ENCODE results near the gene PHC3.
A peak's percentile ranks its signal among the peaks of the same experiment; 100 is the strongest.

PHC3 gene

DNA sequence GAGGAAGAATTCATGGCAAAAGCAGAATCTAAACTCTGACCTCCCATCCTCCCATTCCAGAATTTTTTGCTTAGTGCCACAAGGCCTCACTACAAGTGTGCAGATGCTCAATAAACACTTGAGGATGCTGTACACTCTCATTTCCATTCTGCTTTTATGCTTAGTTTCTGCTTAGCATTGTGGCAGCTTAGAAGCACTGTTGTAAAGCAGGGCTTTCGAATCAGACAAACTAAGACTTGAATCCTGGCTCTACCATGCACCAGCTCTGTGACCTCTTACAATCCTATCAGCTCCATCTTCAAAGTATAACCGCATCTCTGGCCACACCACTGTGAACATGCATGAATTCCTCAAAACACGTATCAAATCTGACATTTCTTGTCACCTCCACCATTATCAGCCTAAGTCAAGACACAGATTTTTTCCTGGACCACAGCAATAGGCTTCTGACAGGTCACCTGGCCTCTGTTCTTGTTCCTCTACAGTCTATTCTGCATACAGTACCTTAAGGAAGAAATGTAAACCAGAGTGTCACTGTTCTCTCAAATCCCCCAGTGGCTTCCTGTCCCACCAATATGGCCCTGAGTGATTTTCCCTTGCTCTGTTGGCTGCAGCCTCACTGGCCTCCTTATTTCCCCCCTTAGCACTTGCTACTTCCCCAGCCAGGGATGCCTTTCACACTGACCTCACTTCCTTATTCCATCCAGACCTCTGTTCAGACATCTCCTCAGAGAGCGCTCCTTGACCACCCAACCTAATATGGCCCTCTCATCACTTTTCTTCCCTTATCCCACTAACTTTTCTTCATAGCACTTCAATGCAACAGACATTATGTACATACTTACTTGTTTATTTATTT is 8.1 kb upstream of the PHC3 start:
- no peak for DNase-seq

DNA sequence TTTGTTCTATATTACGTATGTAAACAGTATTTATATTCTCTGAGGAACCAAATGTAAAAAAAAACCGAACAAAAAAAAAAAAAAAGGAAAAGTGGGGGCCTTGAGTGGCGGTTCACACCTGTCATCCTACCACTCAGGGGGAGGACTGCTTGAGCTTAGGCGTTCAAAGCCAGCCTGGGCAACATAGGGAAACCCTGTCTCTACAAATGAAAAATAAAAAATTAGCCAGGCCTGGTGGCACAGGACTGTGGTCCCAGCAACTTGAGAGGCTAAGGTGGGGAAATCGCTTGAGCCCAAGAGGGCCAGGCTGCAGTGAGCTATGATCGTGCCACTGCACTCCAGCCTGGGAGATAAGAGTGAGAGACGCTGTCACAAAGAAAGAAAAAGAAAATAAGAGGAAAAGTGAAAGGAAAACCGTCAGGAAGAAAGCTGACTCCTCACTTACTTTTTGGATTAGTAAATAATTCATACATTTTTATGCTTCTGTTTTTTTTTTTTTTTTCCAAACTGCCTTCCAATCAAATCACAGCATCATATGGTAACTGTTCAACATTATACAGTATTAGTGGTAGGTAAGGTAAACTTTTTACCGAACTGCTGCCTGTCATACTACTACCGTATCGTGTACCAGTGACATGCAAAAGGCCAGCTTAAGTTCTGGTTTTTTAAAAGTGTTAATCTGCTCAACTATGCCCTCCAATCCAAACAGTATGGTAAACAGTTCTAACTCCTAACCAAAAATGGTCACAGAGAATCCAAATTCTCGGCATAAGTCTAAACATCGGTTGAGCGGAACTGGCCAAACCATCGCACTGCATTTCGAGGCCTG is 1.2 kb downstream of the PHC3 start:
- peak; percentile 32 for DNase-seq

GRCh38 chr3:170179432-170179831 is 2.1 kb downstream of the PHC3 start:
- no peak for DNase-seq

DNA sequence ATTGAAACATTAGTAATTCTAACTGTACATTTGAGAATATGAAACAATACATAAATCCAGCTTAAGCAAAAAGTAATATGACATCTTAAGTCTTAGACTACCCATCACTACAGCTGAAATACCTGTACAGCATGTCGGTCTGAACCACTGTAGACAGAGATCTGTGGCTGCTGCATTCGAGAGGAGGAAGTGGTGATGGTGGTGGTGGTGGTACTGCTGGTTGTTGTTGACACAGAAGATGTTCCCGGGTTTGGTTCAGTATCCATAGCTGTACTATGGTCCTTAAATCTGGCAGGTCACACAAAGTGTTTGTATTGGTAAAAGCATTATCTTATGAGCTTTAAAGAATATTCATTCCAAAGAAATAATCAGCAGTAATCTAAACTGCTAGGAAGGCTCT is 2.9 kb downstream of the PHC3 start:
- no peak for DNase-seq

DNA sequence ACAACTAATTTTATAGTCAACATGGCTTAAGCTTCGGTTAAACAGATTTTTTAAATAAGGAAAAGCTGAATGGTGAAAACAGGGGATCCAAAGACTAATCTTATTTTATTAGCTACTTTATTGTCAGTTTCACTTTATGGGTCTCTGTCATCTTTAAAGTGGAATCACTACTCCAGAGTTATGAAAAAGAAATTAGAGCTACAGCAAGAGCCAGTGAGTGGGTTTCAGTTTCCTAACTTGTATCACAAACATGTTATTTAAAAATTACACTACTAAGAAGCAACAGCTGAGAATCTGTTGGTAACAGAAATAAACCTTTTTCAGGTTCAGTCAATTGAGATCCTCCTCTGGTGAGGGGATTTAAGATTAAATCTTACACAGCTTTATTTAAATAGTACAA is 10.0 kb downstream of the PHC3 start:
- no peak for DNase-seq

GRCh38 chr3:170164717-170165116 is 16.8 kb downstream of the PHC3 start:
- no peak for DNase-seq

DNA sequence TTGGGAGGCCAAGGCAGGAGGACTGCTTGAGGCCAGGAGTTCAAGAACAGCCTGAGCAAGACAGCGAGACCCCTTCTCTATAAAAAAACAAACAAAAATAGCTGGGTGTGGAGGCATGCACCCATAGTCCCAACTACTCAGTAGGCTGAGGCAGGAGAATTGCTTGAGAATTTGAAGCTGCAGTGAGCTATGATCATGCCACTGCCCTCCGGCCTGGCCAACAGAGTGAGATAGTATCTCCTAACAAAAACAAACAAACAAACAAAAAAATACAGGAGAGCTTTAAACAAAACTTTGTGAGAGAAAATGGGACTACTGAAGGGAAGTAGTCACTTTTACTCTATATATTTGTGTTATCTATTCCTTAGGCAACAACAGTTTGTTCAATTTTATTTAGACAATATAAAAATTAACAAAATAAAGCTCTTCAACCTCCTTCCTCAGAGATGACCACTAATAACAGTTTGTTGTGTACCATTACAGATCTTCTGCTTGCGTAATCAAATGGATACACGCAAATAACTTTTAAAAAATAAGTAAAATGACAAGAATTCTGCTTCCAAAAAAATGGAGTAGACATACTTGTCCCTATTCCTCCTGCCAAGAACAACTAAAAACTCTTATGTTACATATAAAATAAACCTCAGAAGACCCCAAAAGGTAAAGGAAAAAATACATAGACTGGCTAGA is 17.4 kb downstream of the PHC3 start:
- no peak for DNase-seq

DNA sequence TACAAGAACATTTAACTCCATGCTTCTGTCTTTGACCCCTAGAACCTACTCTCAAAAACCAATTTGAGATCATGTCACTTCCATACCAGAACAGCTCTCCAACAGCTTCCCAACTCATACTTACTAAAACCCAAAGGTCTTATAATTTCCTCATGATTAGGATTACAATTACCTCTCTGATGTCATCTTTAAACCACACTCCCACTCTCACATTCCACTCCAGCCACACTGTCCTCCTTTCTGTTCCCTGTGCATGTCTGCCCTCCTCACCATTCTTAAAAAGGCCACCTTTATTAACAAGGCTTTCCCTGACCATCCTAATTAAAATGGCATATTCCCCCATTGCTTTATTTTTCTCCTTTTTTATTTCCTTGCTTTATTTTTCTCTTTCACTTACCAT is 18.9 kb downstream of the PHC3 start:
- DNase-seq = no peak

GRCh38 chr3:170162052-170162451 is 19.5 kb downstream of the PHC3 start:
- no peak for DNase-seq

GRCh38 chr3:170159933-170160332 is 21.6 kb downstream of the PHC3 start:
- DNase-seq = no peak

DNA sequence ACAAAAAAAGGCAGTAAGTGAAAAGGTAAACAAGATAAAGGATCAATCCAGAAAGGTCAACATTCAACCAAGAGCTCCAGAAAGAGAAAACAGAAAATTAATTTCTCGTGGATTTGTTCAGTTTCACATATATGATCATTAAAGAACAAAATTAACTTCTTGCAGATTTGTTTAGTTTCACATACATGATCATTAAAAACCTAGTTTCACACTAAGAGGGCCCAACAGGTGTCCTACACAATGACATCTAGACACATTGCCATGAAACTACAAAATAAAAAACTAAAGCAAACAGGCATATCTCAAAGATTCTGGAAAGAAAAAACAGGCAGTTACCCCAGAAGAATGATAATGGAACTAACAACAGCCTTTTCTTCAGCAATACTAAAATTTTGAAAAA is 22.1 kb downstream of the PHC3 start:
- DNase-seq = no peak

DNA sequence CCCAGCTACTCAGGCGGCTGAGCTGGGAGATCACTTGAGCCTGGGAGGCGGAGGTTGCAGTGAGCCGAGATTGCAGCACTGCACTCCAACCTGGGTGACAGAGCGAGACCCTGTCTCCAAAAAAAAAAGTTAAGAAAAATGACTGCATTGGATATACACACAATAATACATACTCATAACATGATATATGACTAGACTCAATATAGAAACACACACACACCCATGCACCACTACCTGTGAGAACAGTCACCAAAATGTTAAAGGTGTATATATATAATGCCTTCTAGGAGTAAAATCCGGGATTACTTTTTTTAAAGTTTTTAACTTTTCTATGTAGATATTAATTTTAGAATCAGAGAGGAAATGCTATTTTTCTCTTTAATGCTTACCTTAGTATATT is 25.9 kb downstream of the PHC3 start:
- DNase-seq = no peak

DNA sequence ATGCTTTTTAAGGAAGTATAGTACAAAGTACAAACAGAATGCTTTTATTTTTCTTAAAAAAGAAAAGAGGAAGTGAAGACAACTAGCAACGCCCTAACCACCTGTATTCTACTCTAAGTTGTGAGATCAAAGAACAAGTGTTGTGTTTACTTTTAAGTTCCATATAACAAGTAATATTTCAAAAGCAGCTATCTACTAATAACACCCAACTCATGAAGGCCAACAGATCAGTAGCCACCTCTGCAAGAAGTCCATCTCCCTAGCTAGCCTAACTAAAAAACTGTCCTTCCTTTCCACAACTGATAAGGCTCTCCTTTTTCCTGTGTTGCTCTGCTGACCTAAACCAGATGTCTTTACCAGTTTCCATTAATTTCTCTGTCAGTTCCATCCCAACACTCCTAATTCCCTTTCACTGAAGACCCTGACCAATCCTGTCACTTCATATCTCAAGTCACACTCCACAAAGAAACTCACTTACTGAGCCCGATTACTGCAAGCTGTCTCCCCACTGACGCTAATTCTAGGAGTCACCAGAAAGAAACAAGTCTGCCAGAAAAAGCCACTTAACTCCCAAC is 26.9 kb downstream of the PHC3 start:
- no peak for DNase-seq

GRCh38 chr3:170154084-170154483 is 27.4 kb downstream of the PHC3 start:
- DNase-seq = no peak

GRCh38 chr3:170151536-170151935 is 30.0 kb downstream of the PHC3 start:
- DNase-seq = no peak

DNA sequence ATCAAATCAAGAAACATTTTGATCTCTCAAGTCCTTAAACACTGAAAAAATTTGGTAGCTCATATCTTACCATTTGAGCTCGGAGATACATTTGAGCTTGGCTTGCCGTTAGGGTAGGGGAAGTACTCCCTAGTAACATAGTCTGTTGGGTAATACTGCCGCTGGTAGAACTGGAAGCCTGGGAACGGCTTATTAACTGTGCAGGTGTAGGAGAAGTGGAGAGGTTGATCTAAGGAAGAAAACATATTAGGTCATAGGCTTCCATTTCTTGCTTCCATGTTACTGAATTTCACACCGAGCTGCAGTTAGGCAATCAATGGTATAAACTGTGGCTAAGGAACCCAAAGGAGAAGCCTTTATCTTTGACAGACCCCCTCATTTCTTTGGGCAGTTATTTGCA is 32.5 kb downstream of the PHC3 start:
- DNase-seq = no peak

GRCh38 chr3:170145278-170145677 is 36.3 kb downstream of the PHC3 start:
- no peak for DNase-seq

DNA sequence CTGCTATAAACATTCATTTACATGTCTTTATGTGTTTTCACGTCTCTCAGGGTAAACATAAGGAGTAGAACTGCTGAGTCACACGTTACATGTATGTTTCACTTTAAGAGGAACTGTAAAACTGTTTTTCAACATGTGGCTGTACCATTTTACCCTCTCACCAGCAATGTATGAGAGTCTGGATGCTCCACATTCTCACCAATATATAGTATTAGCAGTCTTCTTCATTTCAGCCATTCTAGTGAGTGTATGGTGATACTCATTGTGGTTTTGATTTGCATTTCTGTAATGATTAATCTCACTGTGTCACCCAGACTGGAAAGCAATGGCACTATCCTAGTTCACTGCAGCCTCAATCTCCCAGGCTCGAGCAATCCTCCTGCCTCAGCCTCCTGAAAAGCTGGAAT is 37.1 kb downstream of the PHC3 start:
- DNase-seq = no peak

GRCh38 chr3:170142373-170142772 is 39.2 kb downstream of the PHC3 start:
- no peak for DNase-seq

DNA sequence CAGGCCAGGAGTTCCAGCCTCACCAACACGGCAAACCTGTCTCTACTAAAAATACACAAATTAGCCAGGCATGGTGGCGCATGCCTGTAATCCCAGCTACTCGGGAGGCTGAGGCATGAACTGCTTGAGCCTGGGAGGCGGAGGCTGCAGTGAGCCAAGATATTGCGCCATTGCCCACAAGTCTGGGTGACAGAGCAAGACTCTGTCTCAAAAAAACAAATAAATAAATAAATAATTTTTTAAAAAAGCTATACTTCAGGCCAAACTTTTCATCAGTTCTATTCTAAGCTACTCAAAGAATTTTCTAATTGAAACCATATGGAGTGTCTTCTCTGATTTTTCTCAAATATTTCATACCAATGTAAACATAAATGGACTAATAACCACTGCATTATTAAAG is 43.5 kb downstream of the PHC3 start:
- no peak for DNase-seq

DNA sequence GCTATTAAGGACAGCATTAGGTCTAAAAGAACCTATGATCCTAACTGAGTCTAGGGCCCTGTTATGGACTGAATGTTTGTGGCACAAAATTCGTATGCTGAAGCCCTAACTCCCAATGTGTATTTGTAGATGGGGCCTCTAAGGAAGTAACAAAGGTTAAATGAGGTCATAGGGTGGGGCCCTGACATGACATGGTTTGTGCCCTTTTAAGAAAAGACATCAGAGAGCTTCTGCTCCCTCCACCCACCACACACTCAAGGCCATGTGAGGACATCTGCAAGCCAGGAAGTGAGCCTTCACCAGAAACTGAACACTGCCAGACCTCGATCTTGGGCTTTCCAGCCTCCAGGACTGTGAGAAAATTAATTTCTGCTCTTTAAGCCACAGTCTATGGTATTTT is 49.2 kb downstream of the PHC3 start:
- DNase-seq = no peak

DNA sequence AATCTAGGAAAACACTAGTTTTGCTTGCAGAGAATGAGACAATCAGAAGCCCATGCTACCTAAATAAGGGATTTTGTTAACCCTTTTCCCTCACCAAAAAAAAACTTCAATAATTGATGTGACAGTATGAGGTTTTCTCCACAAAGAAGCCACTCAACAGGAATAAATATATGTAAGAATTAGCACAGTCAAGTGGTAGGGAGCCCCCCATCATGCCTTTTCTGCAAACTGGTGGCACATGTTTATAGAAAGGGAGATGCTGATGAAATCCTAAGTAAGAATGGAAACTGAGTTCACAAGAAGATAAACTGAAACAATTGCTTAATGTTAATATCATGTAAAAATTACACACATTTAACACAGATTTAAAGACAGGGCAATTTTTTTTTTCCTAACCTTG is 51.0 kb downstream of the PHC3 start:
- DNase-seq = no peak

DNA sequence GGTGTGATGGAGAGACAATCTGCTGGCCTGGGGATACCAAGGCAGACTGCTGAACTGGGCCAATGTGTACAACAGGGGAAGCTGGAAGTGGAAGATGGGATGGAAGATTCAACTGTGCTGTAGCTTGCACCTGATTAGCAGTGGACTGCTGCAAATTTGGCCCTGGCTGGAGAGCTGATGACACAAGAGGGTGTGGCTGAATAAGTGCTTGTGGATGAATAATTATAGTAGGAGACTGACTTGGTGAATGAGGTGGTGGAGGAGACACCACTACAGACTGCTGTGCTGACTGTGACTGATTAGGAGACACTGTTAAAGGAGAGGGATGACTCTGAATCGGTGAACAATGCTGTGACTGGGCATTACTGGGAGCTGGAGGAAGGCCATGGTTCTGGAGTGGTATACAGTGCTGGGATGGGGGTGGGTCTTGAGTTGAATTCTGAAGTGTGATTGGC is 52.5 kb downstream of the PHC3 start:
- DNase-seq = peak; percentile 32

Measured in NCI-H82 (cell line).